Activated CD8-positive, alpha-beta memory T cell treated with anti-CD3 and anti-CD28 coated beads, Interleukin-2, amount 50 U/mL, for 24 hours (primary cell): ENCODE measurements around the gene KDM4B.

ENCODE experiments used
- DNase-seq: peaks from one replicate; pipeline ENCODE4 v3.0.0-alpha.2; 2020; ENCODE audit errors: extremely low read depth

KDM4B gene

DNA sequence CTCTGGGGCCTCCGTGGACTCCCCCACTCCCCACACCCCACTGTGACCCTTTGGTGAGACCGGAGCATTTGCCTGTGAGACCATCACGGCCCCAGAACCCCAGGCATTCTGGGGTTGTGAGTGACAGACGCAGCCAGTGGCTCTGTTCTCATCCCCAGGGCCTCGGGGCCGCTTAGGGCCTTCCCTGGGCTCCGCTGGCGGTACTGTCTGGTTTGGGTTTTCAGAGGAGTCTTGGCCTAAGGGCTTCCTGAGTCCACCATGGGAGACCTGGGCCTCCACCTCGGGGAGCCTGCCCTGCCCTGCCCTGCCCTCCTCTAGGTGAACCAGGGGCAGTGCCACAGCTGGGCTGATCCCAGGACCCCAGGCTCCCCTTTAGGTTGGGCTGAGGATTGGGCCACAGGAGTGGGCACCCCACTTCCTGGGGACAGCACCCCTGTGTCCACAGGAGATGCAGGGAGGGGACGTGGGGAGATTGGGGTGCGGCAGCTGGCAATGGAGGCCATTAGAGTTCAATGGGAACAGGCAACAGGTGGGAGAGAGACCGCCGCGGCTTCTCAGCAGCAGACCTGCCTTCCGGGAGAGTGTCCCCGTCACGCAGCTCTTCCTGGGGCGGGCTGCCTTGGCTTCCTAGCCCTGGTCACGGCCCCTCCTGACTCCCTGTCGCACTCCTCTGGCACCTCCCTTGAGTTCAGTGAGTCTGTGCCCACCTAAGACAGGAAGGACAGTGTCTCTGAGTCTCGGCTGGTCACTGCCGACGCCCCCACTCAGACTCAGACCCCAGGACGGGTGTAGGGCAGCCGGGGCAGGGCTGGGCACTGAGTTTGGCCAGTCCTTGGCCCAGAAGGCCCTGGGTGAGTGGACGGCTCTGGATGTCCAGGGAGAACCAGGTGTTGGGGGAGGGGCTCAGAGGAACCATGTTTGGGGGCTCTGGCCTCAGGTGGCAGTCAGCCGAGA is 164.1 kb downstream of the KDM4B start:
- DNase-seq, result no peak

DNA sequence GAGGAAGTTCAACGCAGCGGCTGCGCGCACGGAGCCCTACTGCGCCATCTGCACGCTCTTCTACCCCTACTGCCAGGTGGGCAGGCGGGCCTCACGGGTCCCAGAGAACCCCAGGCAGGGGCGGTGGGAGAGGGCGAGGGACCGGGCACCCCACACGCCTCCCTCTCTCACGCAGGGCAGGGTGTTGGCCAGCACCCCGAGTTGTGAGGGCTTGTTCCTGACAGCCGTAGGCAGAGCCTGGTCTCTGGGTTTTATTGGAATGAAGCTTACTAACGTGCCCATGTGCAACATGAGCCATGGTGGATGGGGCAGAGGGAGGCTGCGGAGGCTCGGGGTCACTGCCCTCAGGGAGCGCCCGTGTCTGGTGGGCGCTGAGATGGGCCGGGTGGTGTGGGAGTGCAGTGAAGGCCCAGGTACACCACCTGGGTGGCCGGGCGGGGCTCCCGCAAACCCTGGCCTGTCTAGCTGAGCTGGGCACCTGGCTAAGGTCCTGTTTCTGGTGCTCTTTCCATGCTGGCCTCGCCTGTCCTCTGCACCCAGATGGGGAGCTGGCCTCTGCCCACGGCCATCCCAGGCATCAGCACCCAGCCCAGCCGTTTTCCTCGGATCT is 165.2 kb downstream of the KDM4B start:
- DNase-seq, result no peak

DNA sequence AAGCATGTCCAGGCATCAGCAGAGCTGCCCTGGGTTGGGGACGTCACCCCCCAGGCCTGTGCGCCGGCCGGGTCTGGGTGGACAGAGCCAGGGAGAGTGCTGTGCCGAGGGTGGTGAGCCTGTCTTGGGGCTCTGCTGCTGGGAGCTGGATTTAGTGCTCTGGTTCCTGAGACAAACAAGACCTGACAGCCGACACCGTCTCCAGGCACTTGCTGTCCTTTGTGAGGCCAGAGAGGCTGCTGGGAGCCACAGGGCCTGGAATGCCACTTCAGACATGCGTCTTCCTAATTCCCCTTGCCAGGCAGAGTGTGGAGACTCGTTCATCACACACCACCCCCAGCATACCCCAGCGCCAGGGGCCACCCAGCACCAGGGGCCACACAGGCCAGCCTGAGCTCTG is 165.8 kb downstream of the KDM4B start:
- no peak for DNase-seq

DNA sequence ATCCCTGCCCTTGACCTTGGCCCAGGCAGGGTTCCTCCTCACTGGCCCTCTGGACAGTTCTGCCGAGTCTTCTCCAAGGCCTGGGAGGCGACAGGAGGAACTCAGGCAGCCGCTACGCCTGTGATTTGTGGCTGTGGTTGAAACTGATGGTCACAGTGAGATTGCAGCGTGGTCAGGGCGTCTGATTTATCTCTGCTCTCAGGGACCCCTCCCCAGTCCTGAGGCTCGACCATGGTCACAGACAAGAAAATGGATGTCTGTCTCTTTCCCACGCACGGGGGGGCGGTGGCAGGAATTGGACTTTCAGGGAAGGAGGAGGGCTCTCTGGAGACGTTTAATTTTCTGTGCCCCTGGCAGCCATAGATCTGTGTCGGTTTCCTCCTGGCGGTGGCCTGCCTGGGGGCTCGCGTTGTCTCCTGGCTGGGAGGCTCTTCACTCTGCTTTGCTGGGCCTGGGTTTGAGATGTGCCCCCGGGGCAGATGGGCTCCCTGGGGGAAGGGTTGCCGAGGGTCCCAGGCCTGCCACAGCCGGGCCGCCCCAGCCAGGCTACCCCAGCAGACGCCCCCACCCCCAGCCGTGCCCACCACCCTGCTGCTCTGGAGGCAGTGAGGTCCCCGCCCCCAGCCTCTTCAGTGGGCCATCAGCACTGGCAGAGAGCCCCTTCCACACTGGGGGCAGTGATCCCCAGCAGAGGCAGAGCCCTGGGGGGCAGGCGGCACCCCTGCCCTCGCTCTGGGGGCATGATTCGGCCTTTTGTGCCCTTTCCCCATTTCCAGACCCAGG is 167.4 kb downstream of the KDM4B start:
- no peak for DNase-seq

DNA sequence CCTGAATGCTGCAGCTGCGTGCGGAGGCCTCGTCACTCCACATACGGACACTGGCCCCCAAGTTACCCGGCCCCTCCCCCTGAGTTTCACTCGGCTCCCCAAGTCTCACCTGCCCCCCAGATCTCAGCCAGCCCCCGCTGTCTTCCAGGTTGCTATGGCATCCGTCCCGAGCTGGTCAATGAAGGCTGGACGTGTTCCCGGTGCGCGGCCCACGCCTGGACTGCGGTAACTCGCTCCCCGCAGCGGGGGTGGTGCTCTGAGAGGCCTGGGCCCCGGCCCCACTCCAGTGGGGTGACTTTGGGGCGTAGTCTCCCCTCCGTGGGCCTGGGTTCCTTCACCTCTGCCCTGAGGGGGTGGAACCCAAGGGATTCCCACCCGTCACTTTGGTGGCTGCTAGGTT is 168.2 kb downstream of the KDM4B start:
- DNase-seq, result no peak

DNA sequence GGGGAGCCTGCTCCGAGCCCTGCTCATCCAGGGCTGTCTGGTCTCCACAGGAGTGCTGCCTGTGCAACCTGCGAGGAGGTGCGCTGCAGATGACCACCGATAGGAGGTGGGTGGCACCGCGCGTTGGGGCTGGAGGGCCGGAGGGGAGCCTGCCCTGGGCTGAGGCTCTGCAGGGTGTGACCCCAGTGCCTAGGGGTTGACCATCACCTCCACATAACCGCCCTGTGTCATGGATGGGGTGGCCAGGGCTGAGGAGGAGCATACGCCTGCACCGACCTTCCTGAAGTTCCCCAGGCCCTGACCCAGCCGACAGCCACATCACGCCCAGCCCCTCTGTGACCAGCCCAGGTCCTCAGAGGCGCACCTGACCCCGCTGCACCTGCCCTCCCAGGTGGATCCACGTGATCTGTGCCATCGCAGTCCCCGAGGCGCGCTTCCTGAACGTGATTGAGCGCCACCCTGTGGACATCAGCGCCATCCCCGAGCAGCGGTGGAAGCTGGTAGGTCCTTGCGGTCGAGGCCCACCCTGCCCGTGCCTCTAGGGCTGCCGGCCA is 168.7 kb downstream of the KDM4B start:
- DNase-seq, result no peak

DNA sequence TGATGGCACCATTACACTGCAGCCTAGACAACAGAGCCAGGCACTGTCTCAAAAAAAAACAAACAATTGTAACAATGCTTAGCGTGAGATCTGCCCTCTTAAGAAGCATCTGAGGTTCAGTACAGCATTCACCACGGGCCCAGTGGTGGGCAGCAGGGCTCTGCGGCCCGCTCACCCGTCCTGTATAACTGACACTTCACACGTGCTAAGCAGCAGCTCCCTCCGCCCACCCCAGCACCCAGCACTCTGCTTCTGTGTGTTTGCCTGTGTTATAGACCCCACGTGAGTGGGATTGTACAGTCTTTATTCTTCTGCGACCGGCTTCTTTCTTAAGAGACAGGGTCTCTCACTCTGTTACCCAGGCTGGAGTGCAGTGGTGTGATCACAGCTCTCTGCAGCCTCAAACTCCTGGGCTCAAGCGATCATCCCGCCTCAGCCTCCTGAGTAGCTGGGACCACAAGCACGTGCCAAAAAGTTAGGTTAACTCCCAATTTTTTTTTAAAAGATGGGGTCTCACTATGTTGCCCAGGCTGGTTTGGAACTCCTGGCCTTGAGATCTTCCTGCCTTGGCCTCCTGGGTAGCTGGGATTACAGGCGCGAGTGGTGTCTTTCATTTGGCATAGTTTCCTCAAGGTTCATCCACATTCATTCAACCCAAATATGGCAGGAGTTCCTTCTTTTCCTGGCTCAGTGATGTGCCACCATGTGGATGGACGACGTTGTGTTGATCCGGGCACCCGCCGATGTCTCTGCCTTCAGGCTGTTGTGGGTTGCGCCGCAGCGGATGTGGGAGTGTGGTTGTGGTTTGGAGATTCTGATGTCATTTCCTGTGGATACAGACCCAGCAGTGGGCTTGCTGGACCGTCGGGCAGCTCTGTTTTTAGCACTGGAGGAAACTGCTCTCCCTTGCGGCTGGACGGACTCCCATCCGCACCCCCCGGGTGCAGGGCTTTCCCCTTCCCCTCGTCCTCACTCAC is 170.0 kb downstream of the KDM4B start:
- DNase-seq, result peak; percentile 58

DNA sequence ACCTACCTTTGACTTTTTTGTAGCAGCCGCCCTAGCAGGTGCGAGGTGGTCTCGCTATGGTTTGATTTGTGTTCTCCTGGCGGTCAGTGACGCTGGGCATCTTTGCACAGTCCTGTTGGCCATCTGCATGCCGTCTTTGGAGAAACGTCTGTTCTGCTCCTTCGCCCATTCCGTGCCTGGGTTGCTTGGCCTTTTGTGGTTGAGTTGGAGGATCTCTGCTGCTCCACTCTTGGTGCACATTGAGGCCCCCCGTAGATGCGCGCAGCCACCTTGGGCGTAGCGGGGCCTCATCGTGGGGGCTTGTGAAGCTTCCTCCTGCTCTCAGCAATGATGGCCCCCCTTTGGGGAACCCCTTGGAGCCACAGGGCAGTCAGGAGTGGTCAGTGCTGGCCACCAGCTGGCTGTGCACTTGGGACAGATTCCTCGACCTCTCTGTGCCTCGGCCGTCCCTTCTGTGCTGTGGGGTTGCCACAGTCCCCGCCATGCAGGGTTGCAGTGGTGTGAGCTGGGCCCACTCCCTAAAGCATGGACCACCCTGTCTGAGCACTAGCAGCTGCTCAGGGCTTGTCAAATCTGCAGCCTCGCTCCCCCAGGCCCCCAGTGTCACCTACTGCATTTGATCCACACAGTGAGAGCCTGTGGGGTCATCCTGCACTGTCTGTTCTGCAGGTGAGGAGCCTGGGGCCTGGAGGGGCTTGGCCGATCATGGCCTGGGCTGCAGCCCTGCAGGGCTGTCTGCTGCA is 170.8 kb downstream of the KDM4B start:
- DNase-seq, result no peak

DNA sequence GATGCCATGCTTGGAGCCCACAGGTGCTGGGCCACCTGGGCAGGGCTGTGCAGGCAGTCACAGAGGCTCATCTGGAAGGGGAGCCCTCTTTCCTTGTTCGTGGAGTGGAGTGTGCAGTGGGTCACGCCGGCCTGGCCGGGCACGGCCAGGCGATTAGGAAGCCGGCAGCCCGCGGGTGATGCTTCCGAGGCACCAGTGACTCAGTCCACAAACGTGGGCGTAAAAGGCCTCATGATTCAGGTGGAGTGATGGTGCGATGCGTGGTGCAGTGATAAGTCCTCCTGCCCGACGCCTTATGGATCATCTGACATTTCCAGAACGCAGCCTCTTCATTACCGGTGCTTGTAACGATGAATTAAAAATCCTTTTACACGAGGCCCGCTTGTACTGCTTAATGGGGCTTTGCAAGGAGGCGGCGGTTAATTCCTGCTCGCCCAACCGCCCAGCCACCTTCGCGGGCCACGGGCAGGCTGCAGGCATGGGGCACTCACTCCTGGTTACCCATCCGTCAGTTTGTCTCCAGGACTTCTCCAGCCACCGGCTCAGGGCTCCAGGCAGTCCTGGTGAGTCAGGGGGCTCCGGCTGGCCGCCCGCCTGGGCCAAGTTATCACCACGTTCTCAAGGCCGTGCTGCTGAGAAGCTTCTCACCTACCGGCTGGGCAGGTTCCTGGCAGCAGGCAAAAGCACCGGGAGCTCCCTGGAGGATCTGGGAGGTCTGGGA is 172.4 kb downstream of the KDM4B start:
- DNase-seq, result no peak

DNA sequence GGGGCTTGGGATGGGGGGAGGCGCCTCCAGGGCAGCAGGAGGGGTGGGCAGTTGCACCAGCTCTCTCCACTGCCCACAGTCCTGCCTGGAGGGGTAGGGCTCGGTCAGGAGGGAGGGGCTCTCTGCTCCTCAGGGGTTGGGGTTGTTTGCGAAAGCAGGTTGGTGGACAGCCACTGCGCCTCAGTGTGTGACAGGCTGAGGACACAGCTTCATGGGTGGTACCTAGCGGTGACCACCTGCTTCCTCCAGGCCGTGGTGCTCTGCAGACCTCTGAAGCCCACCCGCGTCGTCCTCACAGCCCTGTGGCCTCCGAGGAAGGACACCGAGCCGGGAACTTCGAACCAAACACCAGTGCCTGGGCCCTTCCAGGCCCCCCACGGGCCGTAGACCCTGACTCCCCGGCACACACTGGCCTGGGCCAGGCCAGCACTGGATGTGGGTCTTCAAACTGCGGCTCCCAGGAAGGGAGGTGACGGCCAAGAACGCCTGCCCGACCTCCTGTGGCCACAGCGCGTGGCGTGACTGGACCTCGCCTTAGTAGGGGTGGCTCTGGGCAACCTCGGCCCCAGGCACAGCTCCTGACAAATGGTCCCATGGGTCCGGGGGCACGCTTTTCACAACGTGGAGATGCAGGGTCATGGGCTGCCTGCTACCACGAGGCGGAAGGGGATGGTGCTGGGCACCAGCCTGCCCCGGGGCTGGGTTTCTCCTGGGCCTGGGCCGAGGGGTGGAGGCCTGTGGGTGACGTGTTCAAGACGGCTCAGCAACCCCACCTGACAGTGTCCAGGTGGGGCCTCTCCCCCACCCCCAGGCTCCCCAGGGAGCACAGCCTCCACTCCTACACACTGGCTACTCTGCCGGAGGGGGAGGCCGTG is 173.2 kb downstream of the KDM4B start:
- DNase-seq, result no peak

DNA sequence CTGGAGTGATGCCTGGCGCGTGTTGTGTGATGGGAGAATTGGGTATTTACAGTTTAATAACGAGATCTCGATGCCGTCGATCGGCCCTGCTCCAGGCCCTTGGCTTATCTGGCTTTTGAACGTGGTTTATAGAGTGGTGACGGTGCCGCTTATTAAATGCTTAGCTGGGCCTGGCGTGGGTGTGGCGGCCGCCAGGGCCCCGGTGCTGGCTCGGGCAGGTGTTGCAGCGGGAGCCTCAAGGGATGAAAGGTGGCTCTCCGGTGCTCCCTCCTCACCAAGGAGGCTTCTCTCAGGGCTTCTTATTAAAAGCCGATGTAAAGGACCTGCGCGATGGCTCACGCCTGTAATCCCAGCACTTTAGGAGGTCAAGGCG is 173.8 kb downstream of the KDM4B start:
- no peak for DNase-seq

DNA sequence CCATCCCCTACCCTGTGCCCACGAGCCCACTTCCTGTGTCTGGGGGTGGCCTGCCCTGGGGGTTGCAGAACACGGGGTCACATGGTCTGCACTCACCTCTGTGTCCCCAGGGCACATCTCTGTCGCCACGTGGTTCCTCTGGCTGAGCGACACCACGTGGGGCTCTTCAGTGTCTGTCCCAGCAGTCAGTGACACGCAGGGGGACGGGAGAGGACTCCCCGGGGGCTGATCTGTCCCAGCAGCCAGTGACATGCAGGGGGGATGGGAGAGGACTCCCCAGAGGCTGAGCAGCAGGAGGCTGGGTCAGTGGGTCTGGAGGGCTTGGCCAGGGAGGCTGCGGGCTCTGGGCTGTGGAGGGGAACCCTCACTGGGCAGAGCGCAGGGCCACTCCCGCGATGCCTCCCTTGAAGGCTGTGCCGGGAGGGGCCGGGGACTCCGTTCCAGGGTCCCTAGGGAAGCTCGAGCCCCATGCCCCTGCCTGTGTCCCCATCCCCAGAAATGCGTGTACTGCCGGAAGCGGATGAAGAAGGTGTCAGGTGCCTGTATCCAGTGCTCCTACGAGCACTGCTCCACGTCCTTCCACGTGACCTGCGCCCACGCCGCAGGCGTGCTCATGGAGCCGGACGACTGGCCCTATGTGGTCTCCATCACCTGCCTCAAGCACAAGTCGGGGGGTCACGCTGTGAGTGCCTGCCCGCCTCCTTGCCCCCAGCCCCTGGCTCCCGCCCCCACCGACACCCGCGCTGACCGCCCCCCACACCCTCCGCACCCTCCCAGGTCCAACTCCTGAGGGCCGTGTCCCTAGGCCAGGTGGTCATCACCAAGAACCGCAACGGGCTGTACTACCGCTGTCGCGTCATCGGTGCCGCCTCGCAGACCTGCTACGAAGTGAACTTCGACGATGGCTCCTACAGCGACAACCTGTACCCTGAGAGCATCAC is 174.8 kb downstream of the KDM4B start:
- DNase-seq, result no peak

DNA sequence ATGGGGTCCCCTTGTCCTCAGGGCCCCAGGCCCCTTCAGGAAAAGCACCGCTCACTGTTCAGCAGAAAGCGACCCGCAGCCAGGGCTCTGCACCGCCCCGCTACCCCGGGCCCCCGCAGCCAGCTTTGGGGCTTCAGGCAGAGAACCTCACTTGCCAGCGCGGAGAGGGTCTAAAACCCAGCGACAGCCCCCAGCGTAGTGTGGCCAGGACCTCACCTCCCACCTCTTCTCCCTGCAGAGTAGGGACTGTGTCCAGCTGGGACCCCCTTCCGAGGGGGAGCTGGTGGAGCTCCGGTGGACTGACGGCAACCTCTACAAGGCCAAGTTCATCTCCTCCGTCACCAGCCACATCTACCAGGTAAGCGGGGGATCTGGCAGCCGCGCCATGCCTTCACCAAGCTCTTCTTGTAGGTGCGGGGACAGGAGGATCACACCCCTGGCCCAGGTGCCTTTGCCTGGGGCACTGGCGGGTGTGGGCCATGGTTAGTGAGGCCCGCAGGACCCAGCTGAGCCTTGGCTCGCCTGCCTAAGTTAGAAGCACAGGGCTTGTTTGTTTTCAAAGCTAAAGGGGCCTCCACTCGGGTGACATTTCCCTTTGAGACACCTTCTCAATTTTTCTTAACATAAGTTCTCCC is 175.7 kb downstream of the KDM4B start:
- DNase-seq, result no peak

DNA sequence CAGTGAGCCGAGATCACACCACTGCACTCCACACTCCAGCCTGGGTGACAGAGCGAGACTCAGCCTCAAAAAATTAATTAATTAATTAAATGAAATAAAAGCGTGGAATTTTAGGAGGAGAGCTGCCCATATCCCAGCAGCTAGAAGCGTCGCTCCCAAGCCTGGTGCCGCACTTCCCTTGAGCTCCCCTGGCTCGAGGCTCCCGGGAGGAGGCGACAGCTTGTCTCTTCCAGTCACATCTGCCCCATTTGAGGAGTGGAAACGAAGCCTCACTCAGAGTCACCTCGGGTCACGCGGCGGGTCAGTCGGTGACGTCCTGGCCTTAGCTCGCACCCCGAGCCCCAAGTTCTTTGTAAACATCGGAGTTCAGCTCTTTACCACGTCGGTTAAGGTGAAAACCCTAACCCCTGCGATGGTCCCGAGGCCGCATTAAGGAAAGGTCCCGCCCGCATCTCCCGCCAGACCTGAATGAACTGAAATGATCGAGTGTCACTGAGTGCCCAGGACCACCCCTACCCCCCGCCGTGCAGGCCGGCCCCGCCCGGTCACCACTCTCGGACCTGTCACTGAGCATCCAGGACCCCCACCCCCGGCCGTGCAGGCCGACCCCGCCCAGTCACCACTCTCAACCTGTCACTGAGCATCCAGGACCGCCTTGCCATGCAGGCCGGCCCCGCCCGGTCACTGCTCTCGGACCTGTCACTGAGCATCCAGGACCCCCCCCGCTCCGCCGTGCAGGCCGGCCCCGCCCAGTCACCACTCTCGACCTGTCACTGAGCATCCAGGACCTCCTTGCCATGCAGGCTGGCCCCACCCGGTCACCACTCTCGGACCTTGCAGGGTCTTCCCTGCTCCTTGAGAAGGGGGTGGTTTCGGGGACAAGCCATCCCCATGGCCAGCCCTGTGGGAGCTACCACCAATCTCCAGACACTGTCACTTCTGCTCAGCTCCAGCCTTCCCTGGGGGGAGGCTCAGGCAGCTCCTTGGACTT is 176.9 kb downstream of the KDM4B start:
- DNase-seq, result no peak

DNA sequence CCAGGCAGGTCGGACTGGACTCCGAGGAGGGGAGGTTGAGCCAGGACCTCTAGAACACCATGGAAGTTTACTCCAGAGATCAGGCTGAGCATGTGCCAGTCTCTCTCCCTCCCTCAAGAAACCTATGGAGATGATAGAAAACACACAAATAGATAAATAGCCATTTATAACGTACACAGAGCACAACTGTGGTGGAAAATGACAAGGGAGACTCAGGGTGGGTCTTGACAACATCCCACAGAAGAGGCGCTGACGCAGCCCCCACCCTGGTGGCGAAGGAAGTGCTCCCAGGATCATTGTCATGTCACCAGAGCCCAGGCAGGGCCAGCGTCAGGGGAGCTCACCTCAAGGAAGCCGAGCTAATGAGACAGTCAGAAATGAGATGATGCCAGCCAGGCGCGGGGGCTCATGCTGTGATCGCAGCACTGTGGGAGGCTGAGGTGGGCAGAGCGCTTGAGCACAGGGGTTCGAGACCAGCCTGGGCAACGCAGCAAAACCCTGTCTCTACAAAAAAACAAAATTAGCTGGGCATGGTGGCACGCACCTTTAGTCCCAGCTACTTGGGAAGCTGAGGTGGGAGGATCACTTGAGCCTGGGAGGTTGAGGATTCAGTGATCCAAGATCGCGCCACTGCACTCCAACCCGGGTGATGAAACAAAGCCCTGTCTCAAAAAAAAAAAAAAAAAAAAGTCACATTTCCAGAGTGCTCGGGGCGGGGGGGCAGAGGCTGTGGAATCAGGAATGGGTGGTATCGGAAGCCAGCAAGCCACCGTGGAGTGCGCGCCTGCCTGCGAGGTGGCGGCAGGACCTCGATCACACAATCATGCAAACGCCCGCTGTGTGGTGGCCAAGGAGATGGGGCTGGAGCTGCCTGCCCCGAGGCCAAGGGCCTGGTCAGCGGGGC is 178.4 kb downstream of the KDM4B start:
- DNase-seq, result no peak
